GM20431 (cell line): Measurements from ENCODE around the gene IL1RL1.
"Not testable (repeated sequence)": the region's sequence is repeated elsewhere in the genome, so short reads cannot be mapped to it uniquely, and the experiment has no call there.

Experiments
- in situ Hi-C: fragments of 300-500 bp; cut with MseI, MboI; formaldehyde crosslinking; loops from one replicate; pipeline ENCODE4 v1.15.0; 2020; ENCODE audit warnings: low sequenced_read_pairs; ENCODE audit not compliant: unreplicated experiment

The IL1RL1 gene

DNA sequence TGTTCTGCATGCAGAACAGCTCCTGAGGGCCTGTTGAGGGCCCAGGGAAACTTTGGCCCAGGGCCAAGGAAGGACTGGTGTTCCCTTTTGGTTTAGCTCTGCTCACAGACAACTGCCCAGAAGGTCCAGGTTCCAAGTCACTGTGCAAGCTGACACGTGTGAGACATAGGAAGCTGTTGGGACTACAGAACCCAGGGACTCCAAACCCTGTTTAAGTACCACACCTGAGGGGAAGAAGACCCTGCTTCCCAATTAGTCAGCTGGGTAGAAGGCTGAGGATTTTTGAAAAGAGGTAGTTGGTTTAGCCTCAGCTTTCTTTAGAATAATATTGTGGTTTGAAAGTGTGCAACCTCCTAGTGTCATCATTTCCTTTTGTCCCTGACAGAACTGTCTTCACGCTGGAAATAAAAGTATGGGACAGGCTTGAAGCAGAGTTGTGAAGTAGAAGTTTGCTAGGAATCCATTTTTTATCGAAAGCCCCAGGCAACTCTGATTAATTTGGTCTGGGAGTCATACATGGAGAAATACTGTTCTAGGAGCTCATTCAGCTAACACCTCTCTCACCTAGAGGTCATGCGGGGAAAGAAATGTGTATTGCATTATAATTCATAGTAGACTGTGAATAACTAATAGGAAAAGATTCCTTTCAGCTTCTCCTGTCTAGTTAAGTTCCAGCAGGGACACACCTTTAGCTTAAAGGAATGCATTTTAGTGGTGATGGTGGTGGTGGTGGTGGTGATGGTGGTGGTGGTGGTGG is 19.9 kb upstream of the IL1RL1 start:
- in situ Hi-C loops = no loop called here

DNA sequence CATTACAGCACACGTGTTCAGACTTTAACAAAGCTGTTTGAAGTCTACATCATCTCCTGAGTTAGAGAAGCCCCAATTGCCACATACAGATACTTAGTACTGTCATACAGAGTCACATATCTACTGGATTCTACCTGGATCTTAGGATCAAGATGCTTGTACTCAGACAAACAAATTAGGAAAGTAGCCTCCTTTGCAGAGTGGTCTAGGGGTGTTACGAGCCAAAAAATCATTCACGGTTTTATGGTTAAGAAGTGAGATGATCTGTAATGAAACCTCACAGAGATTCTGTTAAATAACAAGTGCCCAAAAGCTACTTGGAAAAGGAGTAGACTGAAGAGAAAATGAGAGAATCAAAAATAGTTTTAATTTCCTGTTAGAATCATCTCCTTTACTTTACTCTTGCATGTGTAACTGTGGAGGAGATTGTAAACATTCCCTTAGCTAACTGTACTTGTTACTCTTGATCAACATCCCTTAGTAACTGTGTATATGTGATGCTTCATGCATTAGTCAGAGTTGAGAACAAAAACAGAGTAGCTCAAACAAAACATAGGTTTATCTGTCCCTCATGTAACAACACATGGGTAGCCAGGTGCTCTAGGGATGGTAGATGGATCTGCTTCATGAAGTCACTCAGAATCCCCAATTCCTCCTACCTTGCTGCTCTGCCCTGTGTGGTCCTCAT is 16.4 kb upstream of the IL1RL1 start:
- in situ Hi-C loops = no loop called here

DNA sequence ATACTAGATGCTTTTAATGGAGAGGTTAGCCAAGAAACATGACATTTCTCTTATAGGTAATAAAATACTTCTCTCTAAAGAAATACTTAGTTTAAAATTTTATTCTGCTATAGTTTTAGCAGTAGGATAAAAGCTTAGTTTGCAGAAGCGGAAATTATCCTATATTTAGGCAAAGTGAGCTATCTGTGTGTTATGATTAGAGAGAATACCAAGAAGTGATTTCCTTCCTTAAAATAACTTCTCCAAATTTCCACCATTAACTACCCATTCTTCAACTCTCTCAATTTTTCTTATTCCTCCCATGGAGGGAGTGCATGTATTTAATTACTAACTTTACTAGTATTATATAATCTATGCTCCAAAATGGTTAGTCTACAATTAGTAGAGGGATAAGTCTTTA is 15.8 kb upstream of the IL1RL1 start:
- in situ Hi-C loops = no loop called here

DNA sequence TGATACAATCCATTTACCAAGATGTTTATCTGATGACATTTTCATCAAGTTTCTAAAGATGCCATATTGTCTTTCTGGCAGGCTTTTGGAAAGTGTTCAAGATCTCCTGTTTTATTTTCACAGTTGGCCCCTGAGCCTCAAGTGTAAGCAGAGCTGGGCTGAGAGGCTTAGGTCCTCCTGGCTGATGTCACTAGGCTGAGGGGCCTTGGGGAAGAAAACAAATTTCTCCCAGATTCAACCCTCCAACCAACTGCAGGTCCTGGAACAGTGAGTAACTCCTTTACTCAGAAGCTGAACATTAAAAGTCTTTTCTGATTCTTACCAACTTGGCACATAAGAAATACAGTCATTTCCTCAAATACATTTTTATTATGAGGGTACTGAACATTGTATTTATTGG is 14.9 kb upstream of the IL1RL1 start:
- in situ Hi-C loops = no loop called here

DNA sequence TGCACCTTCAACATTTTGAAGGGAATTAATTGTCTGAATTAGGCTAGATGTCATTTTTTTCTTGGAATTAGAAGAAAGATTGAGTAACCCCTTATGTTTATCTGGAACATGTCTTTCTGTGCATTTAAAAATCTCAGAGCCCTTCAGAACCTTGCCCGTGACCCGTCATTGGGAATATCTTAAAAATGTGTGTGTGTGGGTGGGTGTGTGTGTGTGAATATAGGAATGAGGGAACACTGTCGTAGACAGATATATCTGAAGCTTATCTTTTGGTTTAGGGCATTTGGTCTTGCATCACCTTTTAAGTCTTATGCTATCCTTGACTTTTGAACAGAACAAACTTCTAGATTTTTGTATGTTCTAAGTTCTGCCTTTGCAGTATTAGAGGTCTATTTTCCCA is 13.5 kb upstream of the IL1RL1 start:
- in situ Hi-C loops = no loop called here

DNA sequence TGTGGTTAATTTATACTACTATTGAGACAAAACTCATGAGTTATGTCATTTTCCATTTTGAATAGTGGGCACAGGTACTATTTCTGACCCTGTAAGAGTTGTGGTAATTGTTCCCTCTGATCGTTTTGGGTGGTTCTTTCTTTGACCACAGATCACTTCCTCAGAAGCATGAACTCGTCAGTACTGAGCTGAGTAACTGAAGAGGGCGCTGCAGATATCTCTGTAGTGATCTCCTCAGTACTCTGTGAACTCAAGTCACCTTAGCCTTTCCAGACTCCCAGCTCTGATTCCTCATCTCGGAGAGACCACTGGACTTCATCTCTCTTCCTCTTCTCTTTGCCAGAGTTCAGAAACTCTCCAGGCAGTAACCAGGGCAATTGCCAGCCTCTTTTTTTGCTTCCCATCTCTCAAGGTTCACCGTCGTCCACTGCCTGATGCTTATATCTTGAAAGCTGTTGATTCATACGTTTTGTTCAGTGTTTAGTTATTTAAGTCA is 9.4 kb upstream of the IL1RL1 start:
- in situ Hi-C loops = no loop called here

DNA sequence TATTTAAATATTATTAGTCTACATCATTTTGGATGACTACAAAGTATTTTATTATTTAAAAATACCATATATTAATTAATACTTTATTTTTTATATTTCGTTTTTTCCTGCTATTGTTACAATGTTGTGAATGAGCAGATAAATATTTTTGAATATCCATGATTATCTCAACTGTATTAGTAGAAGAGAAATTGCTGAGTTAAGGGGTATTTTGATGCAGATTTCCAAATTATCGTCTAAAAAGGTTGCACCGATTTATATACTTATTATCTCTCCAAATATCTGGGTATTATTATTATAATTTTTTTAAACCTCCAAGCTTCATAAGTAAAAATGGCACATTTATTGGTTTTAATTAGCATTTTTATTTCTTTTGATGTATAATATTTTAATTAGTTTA is 8.9 kb upstream of the IL1RL1 start:
- in situ Hi-C loops = no loop called here

DNA sequence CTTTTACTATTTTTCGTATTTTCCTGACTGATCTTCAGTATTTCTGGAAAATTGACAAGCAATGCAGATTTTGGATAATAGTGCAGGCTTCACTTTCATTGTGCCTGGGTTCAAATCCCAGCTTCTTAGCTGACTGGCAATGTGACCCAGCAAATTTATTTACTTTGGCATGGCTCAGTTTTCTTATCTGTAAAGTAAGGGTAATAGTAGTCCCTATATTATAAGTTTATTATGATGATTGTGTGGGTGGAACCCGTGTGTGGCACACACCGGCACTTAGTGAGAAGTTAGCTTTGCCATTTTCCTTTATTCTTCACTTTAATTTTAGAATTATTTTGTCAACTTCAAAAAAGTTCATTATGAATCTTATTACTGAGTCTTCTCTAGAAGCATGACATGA is 7.8 kb upstream of the IL1RL1 start:
- in situ Hi-C loops = no loop called here

DNA sequence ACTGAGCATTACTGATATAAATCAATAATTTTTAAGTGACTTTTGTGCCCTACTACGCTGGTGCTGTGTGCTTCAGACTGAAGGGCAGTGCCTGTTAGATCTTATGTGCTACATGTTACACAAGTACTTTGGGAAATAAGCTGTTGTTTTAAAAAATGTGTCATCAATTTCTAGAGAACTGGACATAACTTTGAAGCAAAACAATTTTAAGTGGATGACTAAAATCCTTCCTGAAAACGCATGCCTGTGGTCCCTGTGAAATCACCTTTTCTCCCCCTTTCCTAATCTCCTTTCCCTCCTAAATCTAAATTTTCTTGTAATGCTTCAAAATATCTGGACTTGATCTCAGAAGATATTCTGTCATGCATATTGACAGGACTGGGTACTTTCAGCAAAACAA is 7.1 kb upstream of the IL1RL1 start:
- in situ Hi-C loops = no loop called here

DNA sequence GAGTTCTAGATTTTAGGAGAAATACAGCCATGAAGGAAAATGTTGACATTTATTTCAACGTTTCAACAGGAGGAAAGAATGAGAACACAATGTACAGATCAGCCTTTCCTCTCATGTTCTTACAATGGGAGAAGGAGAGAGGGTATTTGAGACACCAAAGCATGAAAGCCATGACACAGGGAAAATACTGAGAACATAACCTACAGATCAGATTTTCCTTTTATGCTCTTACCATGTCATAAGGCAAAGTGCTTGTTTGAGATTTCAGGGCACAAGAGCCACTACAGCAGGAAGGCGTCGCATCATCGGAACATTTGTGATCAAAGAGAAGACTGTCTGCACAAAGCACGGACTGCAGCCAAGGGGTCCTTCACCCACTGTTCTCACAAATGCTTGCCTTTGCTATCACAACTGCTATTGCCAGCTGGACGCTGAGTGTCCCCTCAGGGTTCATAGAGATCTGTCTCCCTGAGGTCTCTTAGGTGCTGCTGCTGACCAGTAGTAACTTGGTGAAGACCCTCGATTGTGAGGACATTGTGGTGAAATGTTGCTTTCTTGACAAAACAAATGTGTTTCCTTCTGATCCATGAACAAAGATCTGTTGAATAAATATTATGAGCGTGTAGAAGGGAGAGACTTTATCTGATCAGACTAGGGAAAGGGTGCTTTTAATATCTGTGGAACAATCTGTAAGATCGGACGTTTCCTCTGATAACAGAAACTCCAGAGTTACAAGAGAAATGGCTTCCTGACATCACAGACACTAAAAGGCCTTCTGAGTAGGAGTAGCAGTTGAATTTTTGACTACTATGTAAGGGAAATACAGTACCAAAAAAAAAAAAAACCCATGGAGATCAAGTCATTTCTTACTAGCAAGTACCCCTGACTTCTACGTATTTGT is 6.4 kb upstream of the IL1RL1 start:
- in situ Hi-C loops = no loop called here

DNA sequence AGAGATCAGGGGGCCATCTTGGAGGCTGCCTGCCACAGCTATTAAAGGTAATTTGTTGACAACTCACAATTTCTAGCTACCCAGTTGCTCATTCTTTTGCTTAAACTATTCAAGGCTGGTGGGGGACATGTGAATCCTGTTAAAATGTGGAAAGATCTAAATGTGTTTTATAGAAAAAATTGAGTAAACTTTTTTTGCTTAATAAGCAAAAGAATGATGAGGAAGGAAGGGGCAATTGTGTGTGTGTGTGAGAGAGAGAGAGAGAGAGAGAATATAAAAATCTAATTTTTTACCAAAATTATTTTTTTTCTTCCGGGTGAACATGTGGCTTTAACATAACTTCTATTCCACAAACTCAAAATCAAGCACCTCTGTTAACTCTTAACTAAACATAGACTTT is 5.2 kb upstream of the IL1RL1 start:
- in situ Hi-C loops = no loop called here

DNA sequence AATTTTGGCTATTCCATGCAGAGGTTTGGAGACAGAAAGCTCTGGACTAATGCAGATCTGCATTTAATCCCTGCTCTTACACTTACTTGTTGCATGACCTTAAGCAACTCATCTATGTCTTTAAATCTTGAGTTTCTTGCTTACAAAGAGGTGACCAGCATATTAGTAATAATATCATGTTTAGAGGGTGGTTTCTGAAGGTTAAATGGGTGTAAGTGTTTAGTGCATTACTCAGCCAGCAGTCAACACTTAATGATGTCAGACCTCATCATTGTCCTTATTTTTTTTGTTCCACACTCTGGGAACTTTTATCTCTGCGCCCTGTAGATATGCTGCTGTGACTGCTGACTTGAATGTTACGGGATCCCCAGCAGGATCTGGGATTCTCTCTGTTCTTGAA is 1.7 kb downstream of the IL1RL1 start:
- in situ Hi-C loops = no loop called here

DNA sequence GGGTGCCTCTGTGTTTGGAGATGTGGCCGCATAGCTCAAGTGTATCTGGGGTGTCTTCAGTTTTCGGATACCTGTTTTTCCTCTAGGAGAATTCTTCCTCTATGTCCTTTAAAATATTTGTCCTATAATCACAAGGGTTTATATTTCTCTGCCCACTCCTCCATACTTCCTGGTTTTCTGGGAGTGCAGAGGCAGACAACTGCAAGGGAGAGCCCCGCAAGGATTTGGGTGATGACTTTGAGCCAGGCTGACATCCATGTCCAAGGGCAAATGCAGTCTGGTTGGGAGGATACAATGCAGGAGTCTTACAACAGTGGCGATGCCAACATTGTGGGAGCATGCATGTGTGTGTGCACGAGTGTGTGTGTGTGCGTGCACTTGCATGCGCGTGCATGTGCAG is 2.1 kb downstream of the IL1RL1 start:
- in situ Hi-C loops = no loop called here

DNA sequence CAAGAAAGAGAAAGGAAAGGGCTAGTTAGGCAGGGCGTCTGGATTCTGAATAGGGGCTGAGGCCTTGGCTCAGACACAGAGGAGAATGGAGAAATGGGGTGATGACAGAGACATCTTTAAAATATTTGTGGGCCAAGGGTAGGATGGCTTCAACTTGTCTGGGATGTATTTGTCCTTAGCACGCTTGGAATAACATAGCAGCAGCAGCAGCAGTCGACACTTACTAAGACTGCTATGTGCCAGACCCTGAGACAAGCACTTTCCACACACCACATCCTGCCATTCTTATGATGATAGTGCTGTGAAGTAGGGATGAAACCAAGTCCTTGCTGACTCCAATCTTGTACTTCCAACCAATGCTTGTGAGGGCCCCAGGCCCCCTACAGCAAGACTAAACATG is 2.6 kb downstream of the IL1RL1 start:
- in situ Hi-C loops = no loop called here

DNA sequence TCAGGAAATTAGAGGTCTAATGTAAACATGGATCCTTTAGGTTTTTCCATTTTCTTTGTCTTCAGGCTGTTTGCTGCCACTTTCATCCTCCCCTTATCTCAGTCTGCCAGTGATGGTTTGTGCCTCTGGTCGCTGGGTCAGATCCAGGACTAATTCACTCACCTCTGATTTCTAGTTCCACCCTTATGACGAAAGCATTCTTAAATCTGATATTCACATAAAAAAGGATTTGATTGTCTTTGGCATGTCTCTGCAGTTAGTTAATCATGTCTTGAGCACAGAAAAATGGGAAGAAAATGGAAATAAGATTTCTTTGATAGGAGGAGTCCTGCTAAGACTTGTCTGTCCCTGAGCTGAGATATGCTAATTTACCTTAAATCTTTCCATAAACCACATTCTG is 4.6 kb downstream of the IL1RL1 start:
- in situ Hi-C loops = no loop called here

DNA sequence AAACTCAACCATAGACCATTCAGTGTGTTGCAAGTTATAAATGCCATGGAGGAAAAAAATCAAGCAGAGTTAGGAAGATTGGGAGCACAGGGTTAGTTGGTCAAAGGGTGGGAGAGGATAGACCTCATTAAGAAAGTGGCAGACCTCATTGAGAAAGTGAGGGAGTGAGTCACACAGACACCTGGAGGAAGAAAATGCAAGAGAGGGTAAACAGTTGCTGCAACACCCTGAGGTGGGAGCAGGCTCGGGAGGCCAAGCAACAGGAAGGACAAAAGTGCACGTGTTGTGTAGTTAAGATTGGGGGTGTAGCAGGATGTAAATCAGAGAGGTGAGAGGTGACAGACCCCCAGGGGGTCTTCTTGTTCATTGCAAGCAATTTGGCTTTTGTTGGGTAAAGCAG is 6.4 kb downstream of the IL1RL1 start:
- in situ Hi-C loops = no loop called here

DNA sequence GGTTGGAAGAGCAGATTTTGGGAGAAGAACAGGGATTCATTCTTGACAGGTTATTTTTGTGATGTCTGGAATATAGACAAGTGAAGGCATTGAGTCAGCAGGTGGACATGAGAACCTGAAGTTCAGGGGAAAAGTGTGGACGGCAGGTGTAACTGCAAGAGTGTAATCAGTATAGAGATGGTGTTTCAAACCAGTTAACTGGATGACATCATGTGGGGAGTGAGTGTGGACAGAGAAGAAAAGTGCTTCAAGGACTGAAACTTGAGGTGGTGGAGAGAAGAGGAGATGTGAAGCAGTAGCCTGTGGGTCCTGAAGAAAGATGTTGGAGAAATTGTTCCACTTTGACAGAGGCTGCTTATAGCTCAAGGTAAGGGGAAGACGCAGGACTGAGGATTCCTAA is 7.1 kb downstream of the IL1RL1 start:
- in situ Hi-C loops = no loop called here

DNA sequence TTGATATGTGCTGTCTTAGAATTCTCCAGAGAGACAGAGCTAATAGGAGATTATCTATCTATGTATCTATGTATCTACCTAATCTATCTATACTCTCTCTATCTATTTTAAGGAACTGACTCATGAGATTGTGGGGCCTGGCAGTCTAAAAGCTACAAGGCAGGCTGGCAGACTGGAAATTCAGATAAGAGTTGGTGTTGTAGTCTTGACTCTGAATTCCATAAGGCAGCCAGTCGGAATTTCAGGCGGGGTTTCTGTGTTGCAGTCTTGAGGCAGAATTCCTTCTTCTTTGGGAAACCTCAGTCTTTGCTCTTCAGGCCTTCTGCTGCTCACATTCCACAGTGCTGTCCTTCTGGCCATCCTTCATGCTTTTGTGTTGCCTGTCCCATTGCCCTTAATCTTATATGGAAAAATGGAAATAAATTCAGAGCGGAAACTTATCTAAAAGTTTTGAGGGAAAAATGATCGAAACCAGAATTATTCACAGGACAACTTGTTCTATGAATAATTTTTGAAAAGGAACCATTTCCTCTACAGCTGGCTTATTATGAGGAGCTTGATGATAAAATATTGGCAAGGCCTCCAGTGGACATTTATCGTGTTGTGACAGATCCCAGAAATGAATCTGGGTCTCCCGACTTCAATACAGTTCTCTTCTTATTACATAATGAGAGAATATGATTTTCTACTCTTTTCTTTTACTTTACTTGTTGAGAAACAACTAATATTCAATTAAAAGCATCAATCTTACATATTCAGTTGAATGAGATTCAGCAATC is 10.8 kb downstream of the IL1RL1 start:
- in situ Hi-C loops = no loop called here

DNA sequence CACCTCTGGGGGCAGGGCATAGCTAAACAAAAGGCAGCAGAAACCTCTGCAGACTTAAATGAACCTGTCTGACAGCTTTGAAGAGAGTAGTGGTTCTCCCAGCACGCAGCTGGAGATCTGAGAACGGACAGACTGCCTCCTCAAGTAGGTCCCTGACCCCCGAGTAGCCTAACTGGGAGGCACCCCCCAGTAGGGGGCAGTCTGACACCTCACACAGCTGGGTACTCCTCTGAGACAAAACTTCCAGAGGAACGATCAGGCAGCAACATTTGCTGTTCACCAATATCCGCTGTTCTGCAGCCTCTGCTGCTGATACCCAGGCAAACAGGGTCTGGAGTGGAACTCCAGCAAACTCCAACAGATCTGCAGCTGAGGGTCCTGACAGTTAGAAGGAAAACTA is 13.6 kb downstream of the IL1RL1 start:
- in situ Hi-C loops = not testable (repeated sequence)

DNA sequence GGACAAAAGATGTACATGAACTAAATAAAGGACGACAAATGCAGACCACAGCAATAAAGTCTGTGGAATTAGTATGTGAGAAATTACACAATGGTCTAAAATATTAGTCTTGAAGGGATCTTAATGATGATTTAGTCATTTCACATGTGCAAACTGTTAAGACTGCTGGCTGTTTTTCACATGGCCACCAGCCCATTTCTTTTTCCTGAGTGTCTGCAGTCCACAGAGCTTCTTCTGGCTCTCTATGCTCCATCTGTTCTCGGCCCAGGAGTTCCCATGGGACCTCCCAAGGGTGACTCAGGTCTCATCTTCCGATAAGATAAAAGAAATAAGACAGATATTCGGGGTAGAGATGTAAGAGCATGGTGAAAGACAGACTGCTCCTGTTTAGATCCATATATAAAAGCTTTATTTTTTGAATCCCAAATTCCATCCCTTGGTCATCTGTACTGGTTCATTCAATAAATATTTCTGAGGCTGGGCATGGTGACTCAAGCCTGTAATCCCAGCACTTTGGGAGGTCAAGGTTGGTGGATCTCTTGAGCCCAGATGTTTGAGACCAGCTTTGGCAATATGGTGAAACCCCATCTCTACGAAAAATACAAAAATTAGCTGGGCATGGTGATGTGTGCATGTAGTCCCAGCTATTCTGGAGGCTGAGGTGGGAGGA is 20.1 kb downstream of the IL1RL1 start:
- in situ Hi-C loops = no loop called here
